GM18861 (cell line): Measurements from ENCODE around the gene MIER1.
"Not testable (repeated sequence)": the region's sequence is repeated elsewhere in the genome, so short reads cannot be mapped to it uniquely, and the experiment has no call there.

ENCODE experiments used
- ATAC-seq: cut with Tn5 transposase; IDR thresholded peaks from one replicate; pipeline ENCODE4 v1.9.1; 2021; ENCODE audit not compliant: unreplicated experiment

MIER1 gene

GRCh38 chr1:66924756-66925557 lies at the start of gene MIER1, which contains the start of gene DNAI4:
TSS of gene MIER1 (plus strand) at chr1:66924990. CDS start at chr1:66925029, 39 bp downstream.
TSS of gene DNAI4 (minus strand) at chr1:66924856. CDS start at chr1:66924831, 25 bp downstream.
- ATAC-seq, result peak; percentile 83

GRCh38 chr1:66876664-66877063 lies 48.1 kb upstream of the MIER1 start:
- no peak for ATAC-seq

GRCh38 chr1:66889030-66889429 lies 35.8 kb upstream of the MIER1 start:
- no peak for ATAC-seq

GRCh38 chr1:66890621-66891020 lies 34.2 kb upstream of the MIER1 start:
- ATAC-seq, result no peak

- no peak for ATAC-seq
Observed at GRCh38 chr1:66893712-66894111, 31.1 kb upstream of the MIER1 start.

GRCh38 chr1:66915203-66915602 lies 9.6 kb upstream of the MIER1 start:
- ATAC-seq, result not testable (repeated sequence)

- ATAC-seq, result no peak
Observed at GRCh38 chr1:66916320-66916719, 8.5 kb upstream of the MIER1 start.

- ATAC-seq, result no peak
Observed at GRCh38 chr1:66917476-66917875, 7.3 kb upstream of the MIER1 start.

GRCh38 chr1:66919063-66919462 lies 5.7 kb upstream of the MIER1 start:
- no peak for ATAC-seq

- no peak for ATAC-seq
Observed at GRCh38 chr1:66919828-66920227, 5.0 kb upstream of the MIER1 start.

GRCh38 chr1:66920543-66920942 lies 4.2 kb upstream of the MIER1 start:
- ATAC-seq, result no peak

GRCh38 chr1:66925558-66925910 lies 744 bp downstream of the MIER1 start:
- ATAC-seq, result no peak

GRCh38 chr1:66925944-66926343 lies 1.2 kb downstream of the MIER1 start:
- no peak for ATAC-seq

- ATAC-seq, result no peak
Observed at GRCh38 chr1:66927528-66927927, 2.7 kb downstream of the MIER1 start.

GRCh38 chr1:66929146-66929688 lies 4.4 kb downstream of the MIER1 start:
- no peak for ATAC-seq

- no peak for ATAC-seq
Observed at GRCh38 chr1:66929691-66929998, 4.9 kb downstream of the MIER1 start.

- peak; percentile 62 for ATAC-seq
Observed at GRCh38 chr1:66929999-66930822, 5.4 kb downstream of the MIER1 start.

GRCh38 chr1:66930823-66931174 lies 6.0 kb downstream of the MIER1 start:
- no peak for ATAC-seq

- ATAC-seq, result no peak
Observed at GRCh38 chr1:66931590-66931989, 6.8 kb downstream of the MIER1 start.

GRCh38 chr1:66932291-66932690 lies 7.5 kb downstream of the MIER1 start:
- no peak for ATAC-seq

- ATAC-seq, result no peak
Observed at GRCh38 chr1:66933887-66934700, 9.3 kb downstream of the MIER1 start.
